AG09319 (cell line): Measurements from ENCODE around the gene VASP.

Source experiments
- DNase-seq: peaks from one replicate; pipeline ENCODE4 v3.0.0-alpha.2; 2010; ENCODE audit warnings: low read depth; ENCODE audit errors: extremely low read depth
- TF ChIP-seq, protein P1 (sequence below): IDR thresholded peaks from 2 replicates; pipeline ENCODE4 v1.5.1; 2011; ENCODE audit warnings: low read depth, mild to moderate bottlenecking, inconsistent platforms, low read length, moderate library complexity

VASP gene

DNA sequence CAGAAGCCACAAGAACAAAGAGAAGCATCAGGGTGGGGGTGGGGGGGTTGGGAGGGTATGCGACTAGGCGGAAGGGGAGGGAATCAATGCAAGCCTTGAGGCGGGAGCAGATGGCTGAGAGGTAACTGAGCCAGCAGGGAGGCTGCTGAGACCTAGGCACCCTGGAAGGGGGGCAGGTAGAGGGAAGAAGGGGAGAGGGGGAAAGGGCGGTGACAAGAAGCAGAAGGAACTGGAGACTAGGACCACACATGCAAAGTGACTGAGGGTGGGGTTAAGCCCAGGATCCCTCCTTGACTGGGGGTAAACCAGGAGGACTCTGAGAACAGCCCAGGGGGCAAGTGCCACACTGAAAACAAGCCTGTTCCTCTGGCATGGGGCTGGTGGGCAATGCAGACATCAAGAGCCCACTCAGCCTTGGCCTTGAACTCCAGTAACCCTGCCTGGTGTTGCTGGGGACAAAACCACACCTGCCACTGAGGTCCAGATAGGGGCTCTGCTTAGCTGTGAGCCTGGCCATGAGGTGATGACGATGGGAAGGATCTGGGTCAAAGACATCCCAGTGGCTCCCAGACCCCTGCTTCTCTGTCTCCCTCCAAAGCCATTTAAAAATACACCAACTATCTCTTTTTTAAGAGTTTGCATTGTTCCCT is 57.0 kb downstream of the VASP start:
- no peak for DNase-seq
- TF ChIP-seq, protein P1, sequence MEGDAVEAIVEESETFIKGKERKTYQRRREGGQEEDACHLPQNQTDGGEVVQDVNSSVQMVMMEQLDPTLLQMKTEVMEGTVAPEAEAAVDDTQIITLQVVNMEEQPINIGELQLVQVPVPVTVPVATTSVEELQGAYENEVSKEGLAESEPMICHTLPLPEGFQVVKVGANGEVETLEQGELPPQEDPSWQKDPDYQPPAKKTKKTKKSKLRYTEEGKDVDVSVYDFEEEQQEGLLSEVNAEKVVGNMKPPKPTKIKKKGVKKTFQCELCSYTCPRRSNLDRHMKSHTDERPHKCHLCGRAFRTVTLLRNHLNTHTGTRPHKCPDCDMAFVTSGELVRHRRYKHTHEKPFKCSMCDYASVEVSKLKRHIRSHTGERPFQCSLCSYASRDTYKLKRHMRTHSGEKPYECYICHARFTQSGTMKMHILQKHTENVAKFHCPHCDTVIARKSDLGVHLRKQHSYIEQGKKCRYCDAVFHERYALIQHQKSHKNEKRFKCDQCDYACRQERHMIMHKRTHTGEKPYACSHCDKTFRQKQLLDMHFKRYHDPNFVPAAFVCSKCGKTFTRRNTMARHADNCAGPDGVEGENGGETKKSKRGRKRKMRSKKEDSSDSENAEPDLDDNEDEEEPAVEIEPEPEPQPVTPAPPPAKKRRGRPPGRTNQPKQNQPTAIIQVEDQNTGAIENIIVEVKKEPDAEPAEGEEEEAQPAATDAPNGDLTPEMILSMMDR: no peak

DNA sequence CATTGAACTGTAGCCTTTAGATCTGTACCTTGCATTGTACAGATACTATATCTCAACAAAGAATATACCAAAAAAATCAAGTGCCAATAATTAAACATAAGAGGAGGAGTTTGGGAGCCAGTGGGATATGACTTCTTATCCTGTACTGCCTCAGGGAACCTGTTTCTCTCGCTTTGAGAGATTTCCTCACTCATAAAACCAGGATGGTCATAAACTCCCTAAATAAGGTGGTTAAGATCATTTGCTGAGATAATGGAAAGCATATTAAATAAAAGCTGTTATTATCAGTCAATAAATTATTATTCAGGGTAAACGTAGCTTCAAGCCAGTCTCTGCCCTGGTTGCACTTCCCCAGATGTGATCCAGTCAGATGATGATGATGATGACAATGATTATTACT is 60.3 kb downstream of the VASP start:
- TF ChIP-seq, protein P1: no peak
- DNase-seq: no peak

DNA sequence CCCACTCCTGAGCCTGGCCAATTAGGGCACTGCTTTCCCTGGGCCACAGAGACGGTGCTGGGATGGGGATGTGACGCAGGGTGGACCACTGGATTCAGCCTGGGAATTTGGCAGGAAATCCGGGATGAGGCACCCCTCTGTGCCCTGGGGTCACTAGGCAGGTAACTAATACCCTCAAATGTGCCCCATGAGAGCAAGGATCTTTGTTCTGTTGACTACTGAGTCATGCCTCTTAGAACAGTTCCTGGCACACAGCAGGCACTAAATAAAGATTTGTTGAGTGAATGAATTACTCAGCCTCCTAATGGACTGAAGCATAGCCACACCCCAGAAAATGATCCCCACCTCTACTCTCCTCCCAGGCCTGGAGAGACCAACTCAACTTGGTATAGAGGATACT is 61.5 kb downstream of the VASP start:
- no peak for DNase-seq
- TF ChIP-seq, protein P1: no peak

DNA sequence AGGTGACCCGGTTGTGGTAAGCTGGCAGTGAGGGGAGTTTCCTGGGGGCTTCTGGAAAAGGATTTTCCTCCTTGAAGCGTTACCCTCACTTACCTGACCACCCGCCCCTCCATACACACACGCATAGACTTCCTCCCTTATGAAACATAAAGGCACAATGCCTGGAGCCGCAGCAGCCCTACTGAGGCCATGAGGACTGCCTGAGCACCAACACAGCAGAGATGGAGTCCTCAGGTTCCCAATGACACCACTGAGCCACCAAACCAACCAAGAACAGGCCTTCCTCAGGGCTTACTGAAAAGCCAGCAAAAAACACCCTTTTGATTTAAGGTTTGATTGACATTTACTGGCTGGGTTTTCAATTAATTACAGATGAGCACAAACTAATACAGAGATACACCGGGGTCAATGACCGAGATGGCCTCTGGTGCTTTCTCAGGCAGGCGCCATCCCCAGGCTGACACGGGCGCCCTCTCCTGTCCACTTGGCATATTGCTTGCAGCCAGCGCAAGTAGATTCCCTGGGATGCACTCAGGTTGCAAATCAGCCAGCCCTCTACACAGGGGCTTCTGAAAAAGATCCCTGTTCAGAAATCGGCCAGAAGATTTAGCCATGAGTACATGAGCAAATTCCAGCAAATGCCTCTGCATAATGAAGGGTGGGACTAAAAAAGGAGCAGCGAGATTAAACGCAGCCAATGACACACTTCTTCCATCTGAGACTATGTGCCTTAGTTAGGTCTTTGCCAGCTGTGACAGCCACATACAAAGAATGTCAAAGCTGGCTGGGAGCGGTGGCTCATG is 62.5 kb downstream of the VASP start:
- TF ChIP-seq, protein P1: peak; percentile 77
- no peak for DNase-seq

DNA sequence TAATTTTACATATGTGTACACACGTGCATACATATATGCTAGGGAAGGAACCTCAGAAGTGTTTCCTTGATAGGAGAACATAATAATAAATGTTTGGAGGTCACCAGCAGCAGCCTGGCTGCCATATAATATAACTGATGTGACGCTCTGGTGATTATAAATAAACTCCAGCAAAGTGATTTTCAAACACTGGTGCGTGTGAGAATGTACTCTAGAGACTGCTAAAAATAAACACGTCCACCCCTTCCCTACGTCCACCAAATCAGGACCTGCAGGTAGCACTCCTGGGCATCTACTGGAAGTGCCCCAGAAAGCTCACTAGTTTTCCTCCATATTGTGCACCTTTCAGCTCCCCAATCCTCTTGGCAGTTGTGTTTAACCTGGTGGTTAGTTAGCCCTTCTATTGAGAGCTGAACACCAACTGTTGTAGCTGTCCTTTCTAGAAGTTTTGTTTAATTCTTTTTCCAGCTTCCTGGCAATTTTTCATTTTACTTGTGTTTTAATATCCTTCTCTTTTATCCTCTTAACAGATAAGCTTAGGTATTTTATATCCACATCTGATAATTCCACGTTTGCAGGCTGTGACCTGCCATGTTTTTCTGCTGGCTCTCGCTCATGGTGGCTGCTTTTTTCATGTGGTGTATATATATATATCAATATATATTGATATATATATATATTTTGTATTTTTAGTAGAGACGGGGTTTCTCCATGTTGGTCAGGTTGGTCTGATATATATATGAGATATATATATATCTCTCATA is 64.4 kb downstream of the VASP start:
- no peak for DNase-seq
- TF ChIP-seq, protein P1: no peak

DNA sequence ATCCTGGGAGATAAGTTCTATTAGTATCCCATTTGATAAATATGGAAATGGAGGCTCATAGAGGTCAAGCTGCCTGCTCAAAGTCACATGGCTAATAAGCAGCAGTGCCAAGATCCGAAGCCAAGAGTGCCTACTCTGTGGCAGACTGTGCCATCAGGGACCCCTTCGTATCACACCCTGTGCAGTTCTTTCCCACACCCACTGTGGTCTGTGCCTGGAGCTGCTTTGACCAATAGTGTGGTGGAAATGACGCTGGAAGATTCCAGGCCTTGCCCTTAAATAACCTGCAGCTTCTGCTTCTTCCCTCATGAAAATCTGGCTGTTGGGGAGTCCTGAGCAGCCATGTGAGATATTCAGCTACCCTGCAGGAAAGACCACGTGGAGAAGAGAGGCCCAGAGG is 67.2 kb downstream of the VASP start:
- TF ChIP-seq, protein P1: no peak
- DNase-seq: no peak

DNA sequence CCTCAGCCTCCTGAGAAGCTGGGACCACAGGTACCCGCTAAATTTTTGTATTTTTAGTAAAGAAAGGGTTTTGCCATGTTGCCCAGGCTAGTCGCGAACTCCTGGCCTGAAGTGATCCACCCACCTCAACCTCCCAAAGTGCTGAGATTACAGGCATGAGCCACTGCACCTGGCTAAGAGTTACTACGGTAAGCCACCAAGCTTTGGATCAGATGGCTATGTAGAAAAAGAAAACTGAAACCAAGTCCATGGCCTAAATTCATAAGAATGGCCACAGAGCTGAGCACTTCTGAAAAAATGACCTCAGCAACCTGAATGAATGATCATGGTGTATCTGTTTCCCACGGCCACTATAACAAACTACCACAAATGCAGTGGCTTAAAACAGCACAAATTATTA is 67.9 kb downstream of the VASP start:
- TF ChIP-seq, protein P1: no peak
- DNase-seq: no peak
